Liver (tissue), 9 donors: ENCODE data around the gene PLA2G4F. TPM values are rescaled to one million over a fixed set of nuclear protein-coding genes. Genes with fewer than 3 reads are reported as not detected.

Experiments
- DNase-seq: peaks from one replicate; pipeline ENCODE4 v3.0.0-alpha.2; 2017; ENCODE audit warnings: low spot score
- H3K27ac ChIP-seq, 2 donors: one replicate each; pipeline ENCODE4 v1.7.0; 2013; ENCODE audit warnings: inconsistent platforms in 2 of 2, low read length in 2 of 2, control low read depth in 1 of 2, low read depth in 1 of 2, mild to moderate bottlenecking in 1 of 2
- H3K27me3 ChIP-seq, 4 donors: one replicate each; pipeline versions ENCODE4 v1.6.1 to v1.7.0; 2013; ENCODE audit warnings: low read length in 3 of 4, inconsistent platforms in 1 of 4, mild to moderate bottlenecking in 1 of 4, moderate library complexity in 1 of 4; ENCODE audit not compliant: control insufficient read depth in 4 of 4, insufficient read depth in 4 of 4
- H3K36me3 ChIP-seq, 4 donors: one replicate each; pipeline versions ENCODE4 v1.6.1 to v1.7.0; 2013; ENCODE audit warnings: low read length in 3 of 4, mild to moderate bottlenecking in 3 of 4, low read depth in 1 of 4, moderate library complexity in 1 of 4; ENCODE audit not compliant: control insufficient read depth in 4 of 4, insufficient read depth in 3 of 4
- H3K4me1 ChIP-seq, 4 donors: one replicate each; pipeline versions ENCODE4 v1.6.1 to v1.7.0; 2013; ENCODE audit warnings: low read length in 3 of 4, mild to moderate bottlenecking in 3 of 4, moderate library complexity in 1 of 4; ENCODE audit not compliant: control insufficient read depth in 4 of 4, insufficient read depth in 4 of 4
- H3K4me3 ChIP-seq, 3 donors: one replicate each; pipeline versions ENCODE4 v1.6.1 to v1.7.0; 2013; ENCODE audit warnings: low read length in 3 of 3, control low read depth in 1 of 3, low read depth in 1 of 3, mild to moderate bottlenecking in 1 of 3
- H3K9ac ChIP-seq, 2 donors: one replicate each; pipeline ENCODE4 v1.7.0; 2013; ENCODE audit warnings: low read length in 2 of 2, mild to moderate bottlenecking in 2 of 2, moderate library complexity in 2 of 2, control low read depth in 1 of 2, low read depth in 1 of 2
- H3K9me3 ChIP-seq, 4 donors: one replicate each; pipeline versions ENCODE4 v1.6.1 to v1.7.0; 2013; ENCODE audit warnings: low read length in 3 of 4; ENCODE audit not compliant: control insufficient read depth in 4 of 4
- ATF3 ChIP-seq: IDR thresholded peaks from 2 replicates; pipeline ENCODE4 v1.6.1; 2016; ENCODE audit warnings: antibody characterized with exemption
- CTCF ChIP-seq: fragments of 150-350 bp; IDR thresholded peaks from 2 replicates; pipeline ENCODE4 v1.5.1; 2017; ENCODE audit warnings: improper control_type of control experiment, low read depth, low read length; ENCODE audit not compliant: missing input control
- EGR1 ChIP-seq, 2 donors: IDR thresholded peaks; 2 replicates each; pipeline ENCODE4 v1.6.1; 2016 to 2018; ENCODE audit warnings: antibody characterized with exemption in 2 of 2, low read depth in 2 of 2
- FOXA1 ChIP-seq: IDR thresholded peaks from 2 replicates; pipeline ENCODE4 v1.6.1; 2016; ENCODE audit warnings: antibody characterized with exemption
- FOXA2 ChIP-seq: IDR thresholded peaks from 2 replicates; pipeline ENCODE4 v1.6.1; 2016; ENCODE audit warnings: antibody characterized with exemption
- GABPA ChIP-seq, 2 donors: IDR thresholded peaks in 1 of 2; conservative IDR thresholded peaks in 1 of 2; 2 replicates each; pipeline ENCODE4 v1.6.1; 2016; ENCODE audit warnings: antibody characterized with exemption in 2 of 2, mild to moderate bottlenecking in 1 of 2, moderate library complexity in 1 of 2
- HNF4A ChIP-seq, 2 donors: conservative IDR thresholded peaks; 2 replicates each; pipeline ENCODE4 v1.6.1; 2016; ENCODE audit warnings: antibody characterized with exemption in 2 of 2, mild to moderate bottlenecking in 2 of 2
- HNF4G ChIP-seq: IDR thresholded peaks from 2 replicates; pipeline ENCODE4 v1.6.1; 2016; ENCODE audit warnings: antibody characterized with exemption
- JUND ChIP-seq, 2 donors: IDR thresholded peaks; 2 replicates each; pipeline ENCODE4 v1.6.1; 2016; ENCODE audit warnings: antibody characterized with exemption in 2 of 2
- MAX ChIP-seq: IDR thresholded peaks from 2 replicates; pipeline ENCODE4 v1.6.1; 2016; ENCODE audit warnings: antibody characterized with exemption
- NR2F2 ChIP-seq: IDR thresholded peaks from 2 replicates; pipeline ENCODE4 v1.6.1; 2016; ENCODE audit warnings: antibody characterized with exemption
- RAD21 ChIP-seq, 2 donors: IDR thresholded peaks; 2 replicates each; pipeline ENCODE4 v1.6.1; 2016; ENCODE audit warnings: antibody characterized with exemption in 2 of 2, mild to moderate bottlenecking in 2 of 2
- REST ChIP-seq: IDR thresholded peaks from 2 replicates; pipeline ENCODE4 v1.6.1; 2016; ENCODE audit warnings: antibody characterized with exemption, mild to moderate bottlenecking
- RXRA ChIP-seq, 2 donors: IDR thresholded peaks; 2 replicates each; pipeline ENCODE4 v1.6.1; 2017 to 2018; ENCODE audit warnings: antibody characterized with exemption in 2 of 2, mild to moderate bottlenecking in 1 of 2
- SP1 ChIP-seq: IDR thresholded peaks from 2 replicates; pipeline ENCODE4 v1.6.1; 2018; ENCODE audit warnings: antibody characterized with exemption, mild to moderate bottlenecking
- TAF1 ChIP-seq: conservative IDR thresholded peaks from 2 replicates; pipeline ENCODE4 v1.6.1; 2016; ENCODE audit warnings: antibody characterized with exemption, mild to moderate bottlenecking
- YY1 ChIP-seq: IDR thresholded peaks from 2 replicates; pipeline ENCODE4 v1.6.1; 2016; ENCODE audit warnings: antibody characterized with exemption, mild to moderate bottlenecking
- ZBTB33 ChIP-seq: IDR thresholded peaks from 2 replicates; pipeline ENCODE4 v1.6.1; 2016; ENCODE audit warnings: antibody characterized with exemption
- WGBS: extraction: QIAGEN DNeasy Blood & Tissue Kit; methylation state at CpG from one replicate; pipeline ENCODE4 v1.1.7; 2013; 5-methylcytosine and 5-hydroxymethylcytosine counted together
- polyA plus RNA-seq, 2 donors: library from polyadenylated mRNA; stranded (reverse) in 1 of 2; unstranded in 1 of 2; fragments of 200-250 nt in 1 of 2; fragments of >200 nt in 1 of 2; fragmentation: Nextera tagmentation in 1 of 2; extraction: Ambion mirVana in 1 of 2; gene quantifications; one replicate each; pipeline versions ENCODE4 v1.2.1 to v1.2.3, GENCODE V29; 2013 to 2015
- total RNA-seq, 2 donors: library from RNA; depleted of rRNA; stranded (reverse); fragments of >200 nt; gene quantifications; one replicate each; pipeline ENCODE4 v1.2.3, GENCODE V29; 2014
- donor health status: healthy.
- donor health status: healthy.
- donor health status: healthy.
- donor health status: healthy.
- donor health status: healthy.

PLA2G4F gene
- not detected for total RNA-seq
- polyA plus RNA-seq = not detected

GRCh38 chr15:42156243-42156922, at the start of gene PLA2G4F:
Gene PLA2G4F (minus strand): TSS chr15:42156636. CDS start chr15:42156549, 87 bp downstream.
- H3K4me3 ChIP-seq = no peak within 1 kb of the TSS
- no peak within 1 kb of the TSS for H3K9ac ChIP-seq
- peaks cover 5 to 28% (median 19%) of the 10 kb centered on the region in 4 donors for H3K36me3 ChIP-seq
- H3K9me3 ChIP-seq = no peaks in the 10 kb centered on the region
- WGBS = 60% methylated on average over 8 of the region's 8 CpGs
- no peak for TF ChIP-seq HNF4G
- no peak for TF ChIP-seq YY1
- no peak for TF ChIP-seq CTCF
- no peak for TF ChIP-seq RXRA (IDR thresholded peaks at IDR 0.05)
- no peaks in the 10 kb centered on the region for H3K27me3 ChIP-seq
- no peak for DNase-seq
- H3K27ac ChIP-seq = no peak within 1 kb of the TSS
- H3K4me1 ChIP-seq = no peaks in the 10 kb centered on the region

- Histone ChIP-seq H3K27me3 (no peaks in the 10 kb centered on the region), H3K9ac (no peak overlapping the region), H3K27ac (no peak overlapping the region), H3K4me1 (peaks cover 2 to 16% (median 15%) of the 10 kb centered on the region in 4 donors), H3K36me3 (peaks cover 0 to 11% (median 5%) of the 10 kb centered on the region in 4 donors), H3K4me3 (no peak overlapping the region), H3K9me3 (no peaks in the 10 kb centered on the region)
- no peak for TF ChIP-seq ZBTB33
- TF ChIP-seq FOXA2 = no peak
- no peak for TF ChIP-seq YY1
- TF ChIP-seq FOXA1 = no peak
- no peak for TF ChIP-seq TAF1
- TF ChIP-seq ATF3 = no peak
- TF ChIP-seq RAD21 (IDR thresholded peaks at IDR 0.05) = no peak
- TF ChIP-seq SP1 = no peak
- TF ChIP-seq RXRA (IDR thresholded peaks at IDR 0.05) = no peak
- TF ChIP-seq NR2F2 = no peak
- TF ChIP-seq GABPA (IDR thresholded peaks at IDR 0.05 in 1 of 2, conservative IDR thresholded peaks at IDR 0.05 in 1 of 2) = no peak
- TF ChIP-seq JUND (IDR thresholded peaks at IDR 0.05) = no peak
- no peak for DNase-seq
- 95% methylated on average over 3 of the region's 3 CpGs for WGBS
Observed at GRCh38 chr15:42203891-42204290, 47.5 kb upstream of the PLA2G4F start.

- Histone ChIP-seq H3K4me1 (peaks cover 2 to 14% (median 11%) of the 10 kb centered on the region in 4 donors), H3K27ac (no peak overlapping the region), H3K9ac (no peak overlapping the region), H3K36me3 (peaks cover 3 to 19% (median 6%) of the 10 kb centered on the region in 4 donors), H3K4me3 (no peak overlapping the region), H3K9me3 (no peaks in the 10 kb centered on the region), H3K27me3 (no peaks in the 10 kb centered on the region)
- 77% methylated on average over 2 of the region's 2 CpGs for WGBS
- no peak for DNase-seq
- TF ChIP-seq HNF4A (conservative IDR thresholded peaks at IDR 0.05) (no peak), ATF3 (no peak), RXRA (IDR thresholded peaks at IDR 0.05) (no peak), JUND (IDR thresholded peaks at IDR 0.05) (no peak), FOXA2 (no peak), REST (no peak), NR2F2 (no peak), FOXA1 (no peak), RAD21 (IDR thresholded peaks at IDR 0.05) (no peak), MAX (no peak), EGR1 (IDR thresholded peaks at IDR 0.05; ENCODE audit: low read depth in 2 of 2) (no peak), YY1 (no peak)
Observed at GRCh38 chr15:42202653-42203052, 46.2 kb upstream of the PLA2G4F start.
